ENCODE data around the gene JAKMIP1. TPM values are rescaled to one million over a fixed set of nuclear protein-coding genes. Genes with fewer than 3 reads are reported as not detected.
"Not testable (repeated sequence)": the region's sequence is repeated elsewhere in the genome, so short reads cannot be mapped to it uniquely, and the experiment has no call there.

JAKMIP1 gene
- total RNA-seq, 6 donors from 2014 or later: 0.40 to 6.8 (median 1.0) TPM

GRCh38 chr4:6010789-6011188 is 189.6 kb downstream of the JAKMIP1 start:
- TF ChIP-seq POLR2AphosphoS5 (IDR thresholded peaks at IDR 0.05) (no peak), EP300 (IDR thresholded peaks at IDR 0.05) (no peak), POLR2A (IDR thresholded peaks at IDR 0.05) (no peak)

GRCh38 chr4:6009452-6009851 is 190.9 kb downstream of the JAKMIP1 start:
- Histone ChIP-seq H3K27ac (no peak overlapping the region), H3K4me1 (peaks cover 0 to 8% (median 3%) of the 10 kb centered on the region in 4 donors), H3K4me3 (no peak overlapping the region), H3K9me3 (no peaks in the 10 kb centered on the region), H3K36me3 (no peaks in the 10 kb centered on the region), H3K27me3 (peaks cover 0 to 6% (median 0%) of the 10 kb centered on the region in 4 donors)
- ATAC-seq (ENCODE audit: low FRiP score in 2 of 2) (no peak), DNase-seq (no peak)
- WGBS, 2 donors: 39 to 55% methylated on average over 8 of the region's 8 CpGs
- no peak for TF ChIP-seq EP300 (IDR thresholded peaks at IDR 0.05)
- TF ChIP-seq CTCF (IDR thresholded peaks at IDR 0.05): no peak
- TF ChIP-seq POLR2AphosphoS5 (IDR thresholded peaks at IDR 0.05): no peak
- no peak for TF ChIP-seq POLR2A (IDR thresholded peaks at IDR 0.05)

More at GRCh38 chr4:6010789-6011188, 189.6 kb downstream of the JAKMIP1 start:
- no peak overlapping the region for H3K4me3 ChIP-seq
- WGBS, 2 donors: 76 to 82% methylated on average over 3 of the region's 3 CpGs
- H3K27ac ChIP-seq: no peak overlapping the region
- DNase-seq (no peak), ATAC-seq (ENCODE audit: low FRiP score in 2 of 2) (no peak)
- H3K9me3 ChIP-seq: no peaks in the 10 kb centered on the region
- peaks cover 0 to 8% (median 3%) of the 10 kb centered on the region in 4 donors for H3K4me1 ChIP-seq
- H3K36me3 ChIP-seq: no peaks in the 10 kb centered on the region
- H3K27me3 ChIP-seq: peaks cover 0 to 6% (median 0%) of the 10 kb centered on the region in 4 donors

DNA sequence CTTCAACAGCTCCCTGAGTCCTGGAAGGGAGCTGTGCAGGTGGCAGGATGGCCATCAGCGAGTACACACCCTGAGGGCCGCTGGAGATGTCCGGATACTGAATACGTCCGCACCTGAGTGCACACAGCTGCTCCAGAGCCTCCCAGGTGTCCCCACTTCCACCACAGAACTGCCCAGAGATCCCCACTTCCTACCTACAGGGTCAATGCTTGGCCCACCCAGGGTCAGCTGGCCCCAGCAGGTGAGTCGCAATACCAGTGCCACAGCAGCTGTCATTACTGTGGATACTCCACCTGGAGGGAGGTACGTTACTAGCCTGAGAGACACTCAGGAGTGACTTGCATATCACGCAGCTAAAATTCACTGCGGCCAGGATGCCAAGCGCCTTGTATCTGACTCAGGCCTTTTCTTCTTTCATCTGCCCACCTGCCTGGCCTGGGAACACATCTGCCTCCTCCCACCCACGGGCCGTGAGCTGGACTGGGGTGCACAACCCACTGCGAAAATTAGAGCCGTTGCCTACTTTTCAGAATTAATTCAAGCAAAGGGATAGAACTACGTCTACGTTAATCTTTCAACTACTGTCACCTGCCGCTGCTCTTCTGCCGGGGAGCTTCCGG is 191.5 kb downstream of the JAKMIP1 start:
- Histone ChIP-seq H3K27me3 (peaks cover 0 to 6% (median 0%) of the 10 kb centered on the region in 4 donors), H3K9me3 (no peaks in the 10 kb centered on the region), H3K27ac (no peak overlapping the region), H3K4me1 (peaks cover 0 to 8% (median 3%) of the 10 kb centered on the region in 4 donors), H3K4me3 (no peak overlapping the region), H3K36me3 (no peaks in the 10 kb centered on the region)
- TF ChIP-seq CTCF (IDR thresholded peaks at IDR 0.05) (no peak), POLR2A (IDR thresholded peaks at IDR 0.05) (no peak), EP300 (IDR thresholded peaks at IDR 0.05) (no peak), POLR2AphosphoS5 (IDR thresholded peaks at IDR 0.05) (no peak)
- no peak for ATAC-seq (ENCODE audit: low FRiP score in 2 of 2)
- DNase-seq: no peak
- 67 to 73% methylated on average over 19 of the region's 19 CpGs for WGBS, 2 donors

GRCh38 chr4:6008092-6008551 is 192.2 kb downstream of the JAKMIP1 start:
- DNase-seq: peak in 1 of 2 donors; percentile 73
- Histone ChIP-seq H3K27me3 (peaks cover 0 to 6% (median 0%) of the 10 kb centered on the region in 4 donors), H3K27ac (no peak overlapping the region), H3K9me3 (no peaks in the 10 kb centered on the region), H3K4me3 (no peak overlapping the region), H3K36me3 (no peaks in the 10 kb centered on the region), H3K4me1 (peaks cover 0 to 8% (median 3%) of the 10 kb centered on the region in 4 donors)
- ATAC-seq (ENCODE audit: low FRiP score in 2 of 2): no peak
- 18% methylated on average over 23 of the region's 54 CpGs; no CpG with 5 or more reads in 1 of the 2 donors for WGBS, 2 donors
- no peak for TF ChIP-seq POLR2A (IDR thresholded peaks at IDR 0.05)
- TF ChIP-seq EP300 (IDR thresholded peaks at IDR 0.05): no peak
- TF ChIP-seq POLR2AphosphoS5 (IDR thresholded peaks at IDR 0.05): no peak
- no peak for TF ChIP-seq CTCF (IDR thresholded peaks at IDR 0.05)

- TF ChIP-seq CTCF (IDR thresholded peaks at IDR 0.05) (no peak), POLR2A (IDR thresholded peaks at IDR 0.05) (no peak), EP300 (IDR thresholded peaks at IDR 0.05) (no peak), POLR2AphosphoS5 (IDR thresholded peaks at IDR 0.05) (no peak)
- Histone ChIP-seq H3K4me3 (no peak overlapping the region), H3K27ac (no peak overlapping the region), H3K27me3 (peaks cover 0 to 6% (median 0%) of the 10 kb centered on the region in 4 donors), H3K4me1 (peaks cover 0 to 4% (median 0%) of the 10 kb centered on the region in 4 donors), H3K9me3 (no peaks in the 10 kb centered on the region), H3K36me3 (no peaks in the 10 kb centered on the region)
- WGBS, 2 donors: 63 to 100% methylated on average over 1 to 4 of the region's 4 CpGs
- DNase-seq (no peak), ATAC-seq (ENCODE audit: low FRiP score in 2 of 2) (no peak)
Measured at GRCh38 chr4:6005175-6005574, 195.2 kb downstream of the JAKMIP1 start.

- ATAC-seq (ENCODE audit: low FRiP score in 2 of 2); H3K4me1 ChIP-seq; H3K36me3 ChIP-seq; H3K4me3 ChIP-seq; H3K27ac ChIP-seq; H3K9me3 ChIP-seq; H3K27me3 ChIP-seq; DNase-seq: not testable (repeated sequence)
- 52 to 94% methylated on average over 1 of the region's 1 CpG for WGBS, 2 donors
Measured at GRCh38 chr4:6003485-6003884, 196.9 kb downstream of the JAKMIP1 start.

Measured in upper lobe of left lung (tissue), 6 donors.